ENCODE results near the gene ADAMTS16.

ADAMTS16 gene

GRCh38 chr5:5294429-5294828 lies 154.3 kb downstream of the ADAMTS16 start:
- Mint-ChIP-seq H3K36me3 (no peaks in the 10 kb centered on the region), H3K27me3 (no peaks in the 10 kb centered on the region), H3K4me1 (no peaks in the 10 kb centered on the region), H3K4me3 (no peak overlapping the region), H3K27ac (no peak overlapping the region), H3K9me3 (peaks cover 4% of the 10 kb centered on the region)
- no peak for ATAC-seq

GRCh38 chr5:5295351-5295750 lies 155.2 kb downstream of the ADAMTS16 start:
- ATAC-seq, result no peak
- Mint-ChIP-seq H3K36me3 (no peaks in the 10 kb centered on the region), H3K4me3 (no peak overlapping the region), H3K4me1 (no peaks in the 10 kb centered on the region), H3K27ac (no peak overlapping the region), H3K9me3 (peaks cover 4% of the 10 kb centered on the region), H3K27me3 (no peaks in the 10 kb centered on the region)

GRCh38 chr5:5296051-5296450 lies 155.9 kb downstream of the ADAMTS16 start:
- Mint-ChIP-seq H3K36me3 (no peaks in the 10 kb centered on the region), H3K9me3 (peaks cover 4% of the 10 kb centered on the region), H3K4me1 (no peaks in the 10 kb centered on the region), H3K4me3 (no peak overlapping the region), H3K27me3 (no peaks in the 10 kb centered on the region), H3K27ac (no peak overlapping the region)
- ATAC-seq, result no peak

- Mint-ChIP-seq H3K9me3 (peaks cover 9% of the 10 kb centered on the region), H3K27ac (no peak overlapping the region), H3K36me3 (no peaks in the 10 kb centered on the region), H3K27me3 (no peaks in the 10 kb centered on the region), H3K4me3 (no peak overlapping the region), H3K4me1 (no peaks in the 10 kb centered on the region)
- no peak for ATAC-seq
Measured at GRCh38 chr5:5297432-5298067, 157.4 kb downstream of the ADAMTS16 start.

- Mint-ChIP-seq H3K9me3 (peaks cover 9% of the 10 kb centered on the region), H3K27me3 (no peaks in the 10 kb centered on the region), H3K4me3 (no peak overlapping the region), H3K4me1 (no peaks in the 10 kb centered on the region), H3K27ac (no peak overlapping the region), H3K36me3 (no peaks in the 10 kb centered on the region)
- ATAC-seq, result no peak
Measured at GRCh38 chr5:5298068-5298633, 158.0 kb downstream of the ADAMTS16 start.

GRCh38 chr5:5298841-5299541 lies 158.9 kb downstream of the ADAMTS16 start:
- no peak overlapping the region for H3K4me3 Mint-ChIP-seq
- ATAC-seq, result no peak
- H3K27me3 Mint-ChIP-seq, result no peaks in the 10 kb centered on the region
- peaks cover 13% of the 10 kb centered on the region for H3K9me3 Mint-ChIP-seq
- no peaks in the 10 kb centered on the region for H3K36me3 Mint-ChIP-seq
- no peaks in the 10 kb centered on the region for H3K4me1 Mint-ChIP-seq
- no peak overlapping the region for H3K27ac Mint-ChIP-seq

- Mint-ChIP-seq H3K36me3 (no peaks in the 10 kb centered on the region), H3K9me3 (peaks cover 17% of the 10 kb centered on the region), H3K4me1 (no peaks in the 10 kb centered on the region), H3K27ac (no peak overlapping the region), H3K27me3 (no peaks in the 10 kb centered on the region), H3K4me3 (no peak overlapping the region)
- ATAC-seq, result no peak
Measured at GRCh38 chr5:5301176-5301575, 161.0 kb downstream of the ADAMTS16 start.

GRCh38 chr5:5302201-5302600 lies 162.1 kb downstream of the ADAMTS16 start:
- Mint-ChIP-seq H3K4me3 (no peak overlapping the region), H3K27me3 (no peaks in the 10 kb centered on the region), H3K9me3 (peaks cover 17% of the 10 kb centered on the region), H3K27ac (no peak overlapping the region), H3K36me3 (no peaks in the 10 kb centered on the region), H3K4me1 (no peaks in the 10 kb centered on the region)
- no peak for ATAC-seq

- Mint-ChIP-seq H3K4me1 (no peaks in the 10 kb centered on the region), H3K27me3 (no peaks in the 10 kb centered on the region), H3K4me3 (no peak overlapping the region), H3K36me3 (no peaks in the 10 kb centered on the region), H3K9me3 (peaks cover 17% of the 10 kb centered on the region), H3K27ac (no peak overlapping the region)
- ATAC-seq, result peak; percentile 53
Measured at GRCh38 chr5:5303242-5303641, 163.1 kb downstream of the ADAMTS16 start.

GRCh38 chr5:5304361-5305020 lies 164.4 kb downstream of the ADAMTS16 start:
- Mint-ChIP-seq H3K4me3 (no peak overlapping the region), H3K27ac (no peak overlapping the region), H3K9me3 (peaks cover 17% of the 10 kb centered on the region), H3K4me1 (no peaks in the 10 kb centered on the region), H3K36me3 (no peaks in the 10 kb centered on the region), H3K27me3 (no peaks in the 10 kb centered on the region)
- no peak for ATAC-seq

- no peaks in the 10 kb centered on the region for H3K27me3 Mint-ChIP-seq
- no peak overlapping the region for H3K27ac Mint-ChIP-seq
- H3K4me3 Mint-ChIP-seq, result no peak overlapping the region
- no peak for ATAC-seq
- H3K9me3 Mint-ChIP-seq, result peaks cover 17% of the 10 kb centered on the region
- H3K36me3 Mint-ChIP-seq, result no peaks in the 10 kb centered on the region
- no peaks in the 10 kb centered on the region for H3K4me1 Mint-ChIP-seq
Measured at GRCh38 chr5:5306696-5307095, 166.6 kb downstream of the ADAMTS16 start.

GRCh38 chr5:5308319-5308718 lies 168.2 kb downstream of the ADAMTS16 start:
- H3K27me3 Mint-ChIP-seq, result no peaks in the 10 kb centered on the region
- no peak overlapping the region for H3K27ac Mint-ChIP-seq
- H3K9me3 Mint-ChIP-seq, result peaks cover 11% of the 10 kb centered on the region
- H3K4me1 Mint-ChIP-seq, result no peaks in the 10 kb centered on the region
- ATAC-seq, result no peak
- H3K4me3 Mint-ChIP-seq, result no peak overlapping the region
- no peaks in the 10 kb centered on the region for H3K36me3 Mint-ChIP-seq

GRCh38 chr5:5309645-5310044 lies 169.5 kb downstream of the ADAMTS16 start:
- Mint-ChIP-seq H3K4me1 (no peaks in the 10 kb centered on the region), H3K27me3 (no peaks in the 10 kb centered on the region), H3K27ac (no peak overlapping the region), H3K4me3 (no peak overlapping the region), H3K36me3 (no peaks in the 10 kb centered on the region), H3K9me3 (peaks cover 8% of the 10 kb centered on the region)
- no peak for ATAC-seq

GRCh38 chr5:5313101-5313635 lies 173.0 kb downstream of the ADAMTS16 start:
- ATAC-seq, result no peak
- Mint-ChIP-seq H3K27ac (no peak overlapping the region), H3K4me3 (no peak overlapping the region), H3K4me1 (no peaks in the 10 kb centered on the region), H3K27me3 (no peaks in the 10 kb centered on the region), H3K9me3 (no peaks in the 10 kb centered on the region), H3K36me3 (no peaks in the 10 kb centered on the region)

- no peaks in the 10 kb centered on the region for H3K27me3 Mint-ChIP-seq
- H3K4me3 Mint-ChIP-seq, result no peak overlapping the region
- no peak overlapping the region for H3K27ac Mint-ChIP-seq
- H3K36me3 Mint-ChIP-seq, result no peaks in the 10 kb centered on the region
- ATAC-seq, result no peak
- H3K4me1 Mint-ChIP-seq, result no peaks in the 10 kb centered on the region
- H3K9me3 Mint-ChIP-seq, result no peaks in the 10 kb centered on the region
Measured at GRCh38 chr5:5314166-5314565, 174.0 kb downstream of the ADAMTS16 start.
